Spleen (tissue), 11 donors: ENCODE data around the gene THSD4. TPM values are rescaled to one million over a fixed set of nuclear protein-coding genes. Genes with fewer than 3 reads are reported as not detected.

Experiments
- DNase-seq: peaks from one replicate; pipeline ENCODE4 v3.0.0-alpha.2; 2020
- H3K27ac ChIP-seq, 8 donors: fragments of 200-600 bp; sonication (generic) in 7 of 8; 1 replicate in 4 of 8; 2 replicates in 4 of 8; pipeline versions ENCODE4 v1.5.0 to v1.8.0; 2016 to 2021; ENCODE audit warnings: inconsistent platforms in 4 of 8, mild to moderate bottlenecking in 4 of 8, moderate library complexity in 1 of 8
- H3K27me3 ChIP-seq, 7 donors: fragments of 200-600 bp; sonication (generic) in 6 of 7; replicated peaks in 1 of 7; 1 replicate in 4 of 7; 2 replicates in 3 of 7; pipeline versions ENCODE4 v1.5.0 to v1.8.0; 2016 to 2021; ENCODE audit warnings: inconsistent platforms in 3 of 7, mild to moderate bottlenecking in 1 of 7
- H3K36me3 ChIP-seq, 6 donors: fragments of 200-600 bp; sonication (generic) in 5 of 6; 1 replicate in 4 of 6; 2 replicates in 2 of 6; pipeline versions ENCODE4 v1.5.0 to v1.8.0; 2016 to 2021; ENCODE audit warnings: inconsistent platforms in 2 of 6
- H3K4me1 ChIP-seq, 6 donors: fragments of 200-600 bp; sonication (generic) in 5 of 6; 1 replicate in 3 of 6; 2 replicates in 3 of 6; pipeline versions ENCODE4 v1.5.0 to v1.8.0; 2016 to 2021; ENCODE audit warnings: inconsistent platforms in 3 of 6
- H3K4me3 ChIP-seq, 8 donors: fragments of 200-600 bp; sonication (generic) in 7 of 8; 1 replicate in 4 of 8; 2 replicates in 4 of 8; pipeline versions ENCODE4 v1.5.0 to v1.8.0; 2016 to 2021; ENCODE audit warnings: inconsistent platforms in 4 of 8, mild to moderate bottlenecking in 4 of 8, moderate library complexity in 2 of 8
- H3K9me3 ChIP-seq, 8 donors: fragments of 200-600 bp; sonication (generic) in 7 of 8; 1 replicate in 4 of 8; 2 replicates in 4 of 8; pipeline versions ENCODE4 v1.5.0 to v1.8.0; 2016 to 2021; ENCODE audit warnings: inconsistent platforms in 4 of 8
- CTCF ChIP-seq, 11 experiments: fragments of 200-600 bp in 7 of 11; fragments of 450-650 bp in 4 of 11; sonication (generic) in 4 of 11; IDR thresholded peaks in 8 of 11; conservative IDR thresholded peaks in 3 of 11; 1 replicate in 7 of 11; 2 replicates in 4 of 11; pipeline versions ENCODE4 v1.4.0 to v1.8.0; 2016 to 2021; ENCODE audit warnings: antibody characterized with exemption in 11 of 11, inconsistent platforms in 4 of 11, mild to moderate bottlenecking in 1 of 11
- POLR2A ChIP-seq, 3 donors: fragments of 450-650 bp; IDR thresholded peaks; one replicate each; pipeline ENCODE4 v1.5.1; 2017; ENCODE audit warnings: antibody characterized with exemption in 3 of 3, mild to moderate bottlenecking in 1 of 3
- POLR2AphosphoS5 ChIP-seq, 3 donors: sonication (generic); formaldehyde crosslinking; IDR thresholded peaks; one replicate each; pipeline ENCODE4 v1.5.1; 2017; ENCODE audit warnings: antibody characterized with exemption in 3 of 3
- WGBS, 5 donors: extraction: QIAGEN DNeasy Blood & Tissue Kit in 3 of 5; methylation state at CpG; one replicate each; pipeline versions ENCODE4 v1.1.5 to v1.1.7; 2013 to 2018; 5-methylcytosine and 5-hydroxymethylcytosine counted together
- intact Hi-C: fragments of 100-400 bp; cut with DNase I; formaldehyde crosslinking; loops from one replicate; pipeline ENCODE4 v1.15.0; 2023; ENCODE audit warnings: low total_unique reads
- polyA plus RNA-seq, 3 donors: library from polyadenylated mRNA; stranded (reverse); fragments of 200-250 nt; gene quantifications; one replicate each; pipeline ENCODE4 v1.2.1, GENCODE V29; 2013
- total RNA-seq, 7 donors: library from RNA; depleted of rRNA in 3 of 7; stranded (reverse); fragments of >200 nt in 3 of 7; fragmentation: NEBNext Ultra II Directional in 4 of 7; extraction: Animal tissue kit (Norgen Biotek cat#: 25700) in 4 of 7; gene quantifications; one replicate each; pipeline versions ENCODE4 v1.1.0 to v1.2.1, GENCODE V29; 2016 to 2021
- donor health status: healthy with polysubstance abuse.
- donor health status: DM: no; HTN: no; CAD: no; lungs with moderate emphysema.
- donor health status: DM: no; HTN: no; CAD: no.
- donor health status: Bipolar disorder and iron deficiency.
- donor health status: healthy.
- donor health status: DM: no; HTN: no; CAD: no.
- donor health status: DM: yes; HTN: yes; CAD: no.

THSD4 gene
- total and polyA plus RNA-seq, 10 donors = 0.29 to 11.3 (median 3.4) TPM

- no peak overlapping the region for H3K27ac ChIP-seq
- WGBS, 5 donors = 50 to 74% (median 61%) methylated on average over 6 of the region's 6 CpGs
- no peak for TF ChIP-seq POLR2A (IDR thresholded peaks at IDR 0.05)
- no peak for TF ChIP-seq CTCF (IDR thresholded peaks at IDR 0.05 in 8 of 11, conservative IDR thresholded peaks at IDR 0.05 in 3 of 11)
- no peak for TF ChIP-seq POLR2AphosphoS5 (IDR thresholded peaks at IDR 0.05)
These were observed 116.5 kb downstream of the THSD4 start for GRCh38 chr15:71231758-71232157.

GRCh38 chr15:71232411-71232810 lies 117.1 kb downstream of the THSD4 start:
- TF ChIP-seq CTCF (IDR thresholded peaks at IDR 0.05 in 8 of 11, conservative IDR thresholded peaks at IDR 0.05 in 3 of 11) (no peak), POLR2AphosphoS5 (IDR thresholded peaks at IDR 0.05) (no peak), POLR2A (IDR thresholded peaks at IDR 0.05) (no peak)
- Histone ChIP-seq H3K9me3 (no peaks in the 10 kb centered on the region), H3K27me3 (peaks cover 0 to 9% (median 0%) of the 10 kb centered on the region in 7 donors), H3K4me3 (no peak overlapping the region), H3K4me1 (no peaks in the 10 kb centered on the region), H3K36me3 (no peaks in the 10 kb centered on the region), H3K27ac (no peak overlapping the region)
- WGBS, 5 donors = 88 to 95% (median 92%) methylated on average over 5 of the region's 5 CpGs
- intact Hi-C loops = no loop called here
- DNase-seq = no peak

More at GRCh38 chr15:71231758-71232157, 116.5 kb downstream of the THSD4 start:
- Histone ChIP-seq H3K4me1 (no peaks in the 10 kb centered on the region), H3K36me3 (no peaks in the 10 kb centered on the region), H3K4me3 (no peak overlapping the region), H3K9me3 (no peaks in the 10 kb centered on the region), H3K27me3 (peaks cover 0 to 9% (median 0%) of the 10 kb centered on the region in 7 donors)
- intact Hi-C loops = no loop called here
- DNase-seq = no peak

- Histone ChIP-seq H3K4me3 (no peak overlapping the region), H3K4me1 (no peaks in the 10 kb centered on the region), H3K27ac (no peak overlapping the region), H3K27me3 (peaks cover 0 to 5% (median 0%) of the 10 kb centered on the region in 7 donors), H3K36me3 (no peaks in the 10 kb centered on the region), H3K9me3 (no peaks in the 10 kb centered on the region)
- intact Hi-C loops = no loop called here
- 76 to 87% (median 79%) methylated on average over 11 of the region's 11 CpGs for WGBS, 5 donors
- TF ChIP-seq CTCF (IDR thresholded peaks at IDR 0.05 in 8 of 11, conservative IDR thresholded peaks at IDR 0.05 in 3 of 11) = no peak
- no peak for TF ChIP-seq POLR2AphosphoS5 (IDR thresholded peaks at IDR 0.05)
- TF ChIP-seq POLR2A (IDR thresholded peaks at IDR 0.05) = no peak
- no peak for DNase-seq
These were observed 122.4 kb downstream of the THSD4 start for GRCh38 chr15:71237456-71238188.

- no peaks in the 10 kb centered on the region for H3K36me3 ChIP-seq
- intact Hi-C loops = no loop called here
- peaks cover 0 to 3% (median 0%) of the 10 kb centered on the region in 7 donors for H3K27me3 ChIP-seq
- H3K27ac ChIP-seq = no peak overlapping the region
- H3K4me1 ChIP-seq = no peaks in the 10 kb centered on the region
- no peak overlapping the region for H3K4me3 ChIP-seq
- TF ChIP-seq POLR2AphosphoS5 (IDR thresholded peaks at IDR 0.05) (no peak), CTCF (IDR thresholded peaks at IDR 0.05 in 8 of 11, conservative IDR thresholded peaks at IDR 0.05 in 3 of 11) (no peak), POLR2A (IDR thresholded peaks at IDR 0.05) (no peak)
- DNase-seq = no peak
- H3K9me3 ChIP-seq = no peaks in the 10 kb centered on the region
- 46 to 70% (median 53%) methylated on average over 1 of the region's 1 CpG for WGBS, 5 donors
These were observed 123.7 kb downstream of the THSD4 start for GRCh38 chr15:71238926-71239325.
